Measurements from ENCODE around the gene MIOX.

MIOX gene
- total RNA-seq = 0 to 1.5 (median 0) reads per million in 17 experiments

DNA sequence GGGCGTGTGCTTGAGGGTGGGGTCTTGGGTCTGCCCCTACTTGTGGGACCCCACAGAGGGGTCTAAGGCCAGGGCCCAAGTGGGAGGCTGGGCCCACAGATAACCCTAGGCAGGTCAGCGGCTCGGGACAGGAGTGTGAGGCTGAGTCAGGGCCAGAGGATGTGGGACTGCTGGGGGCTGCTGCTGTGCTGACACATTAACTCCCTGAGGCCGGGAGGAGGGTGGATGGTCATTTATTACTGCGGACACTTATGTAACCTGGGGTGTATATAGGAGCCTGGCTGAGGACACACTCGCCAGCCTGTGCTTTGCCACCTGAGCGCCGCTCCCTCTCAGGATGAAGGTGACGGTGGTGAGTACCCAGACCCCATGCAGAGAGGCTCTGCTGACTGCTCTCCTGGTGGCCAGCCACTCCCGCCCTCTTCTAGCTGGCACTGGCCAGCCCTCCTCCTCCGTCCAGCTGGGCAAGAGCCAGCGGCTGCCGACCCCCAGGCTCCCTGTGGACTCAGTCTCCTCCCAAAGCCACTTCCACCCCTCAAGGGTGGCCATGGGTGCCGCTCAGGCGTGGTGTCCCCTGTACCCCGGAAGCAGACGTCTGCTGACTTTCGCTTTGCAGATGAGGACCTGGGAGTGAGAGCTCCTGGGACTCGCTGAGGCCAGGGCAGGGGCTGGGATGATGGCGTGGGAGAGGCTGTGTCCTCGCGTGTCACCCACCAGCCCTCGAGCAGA, at the start of gene MIOX:
MIOX (plus strand) TSS at position 299 of the 729 bp plus-strand sequence; CDS start at position 338, 39 bp downstream.
- no peak for DNase-seq

DNA sequence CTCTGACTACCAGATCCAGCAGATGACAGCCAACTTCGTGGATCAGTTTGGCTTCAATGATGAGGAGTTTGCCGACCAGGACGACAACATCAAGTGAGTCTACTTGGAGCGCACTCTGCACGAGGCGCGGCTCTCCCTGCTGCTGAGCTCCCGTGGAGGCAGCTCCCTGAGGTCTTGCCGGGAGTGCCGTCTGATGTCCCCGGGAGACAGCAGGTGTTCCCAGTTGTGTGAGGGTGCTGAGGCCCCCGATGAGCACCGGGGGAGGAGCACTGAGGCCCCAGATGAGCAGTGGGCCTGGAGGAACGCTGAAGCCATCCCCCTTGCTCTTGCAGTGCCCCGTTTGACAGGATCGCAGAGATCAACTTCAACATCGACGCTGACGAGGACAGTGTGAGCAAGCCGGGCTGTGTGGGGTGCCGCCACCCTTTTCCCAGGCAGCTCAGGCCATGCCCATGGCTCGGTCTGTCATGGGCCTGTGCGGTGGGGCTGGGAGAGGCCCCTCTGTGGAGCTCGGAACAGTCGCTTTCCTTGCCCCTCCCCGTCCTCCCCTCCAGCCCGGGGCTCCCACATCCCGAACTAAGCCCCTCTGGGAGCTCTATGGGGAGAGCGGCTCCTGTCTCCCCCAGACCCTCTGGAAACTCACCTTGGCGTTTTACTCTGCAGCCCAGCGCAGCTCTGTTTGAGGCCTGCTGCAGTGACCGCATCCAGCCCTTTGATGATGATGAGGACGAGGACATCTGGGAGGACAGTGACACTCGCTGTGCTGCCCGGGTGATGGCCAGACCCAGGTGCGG, 49.0 kb upstream of the MIOX start:
- DNase-seq = no peak

DNA sequence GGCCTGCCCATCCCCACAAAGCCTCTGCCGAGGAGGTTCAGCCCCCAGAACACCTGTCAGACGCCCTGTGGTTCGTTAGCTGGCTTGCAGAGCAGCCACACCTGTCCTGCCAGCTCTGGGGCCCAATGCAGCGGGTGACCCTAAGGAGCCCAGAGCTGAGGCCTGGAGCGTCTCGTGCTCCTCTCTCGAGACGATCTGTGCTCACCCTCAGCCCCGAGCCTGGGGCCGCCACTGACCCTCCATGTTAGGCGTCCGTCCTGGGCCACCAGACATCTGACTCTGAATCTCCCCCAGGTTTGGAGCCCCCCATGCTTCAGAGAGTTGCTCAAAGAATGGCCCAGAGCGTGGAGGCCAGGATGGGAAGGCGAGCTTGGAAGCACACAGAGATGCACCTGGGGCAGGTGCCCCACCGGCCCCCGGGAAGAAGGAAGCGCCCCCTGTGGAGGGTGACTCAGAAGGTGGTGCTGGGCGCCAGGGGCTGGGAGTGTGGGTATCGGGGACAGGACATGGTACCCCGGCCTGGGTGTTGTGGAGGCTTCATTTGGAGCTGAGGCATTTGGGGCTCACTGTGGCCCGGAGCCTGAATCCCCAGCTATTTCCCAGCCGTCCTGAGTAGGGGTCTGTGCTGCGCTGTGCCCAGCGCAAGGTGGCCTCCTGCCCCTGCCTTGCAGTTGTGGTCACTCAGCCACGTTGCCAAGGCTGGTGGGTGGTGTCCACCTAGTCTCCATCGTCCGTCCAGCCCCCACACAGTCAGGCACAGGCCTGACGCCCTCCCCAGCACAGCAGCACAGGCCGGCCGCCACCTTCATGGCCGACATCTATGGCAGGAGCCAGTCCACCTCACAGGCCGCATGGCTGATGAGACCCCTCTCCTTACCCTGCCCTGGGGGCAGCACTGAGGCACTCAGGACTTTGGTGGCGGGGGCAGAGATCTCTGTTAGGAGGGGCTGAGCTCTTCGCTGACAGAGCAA, 48.1 kb upstream of the MIOX start:
- no peak for DNase-seq

DNA sequence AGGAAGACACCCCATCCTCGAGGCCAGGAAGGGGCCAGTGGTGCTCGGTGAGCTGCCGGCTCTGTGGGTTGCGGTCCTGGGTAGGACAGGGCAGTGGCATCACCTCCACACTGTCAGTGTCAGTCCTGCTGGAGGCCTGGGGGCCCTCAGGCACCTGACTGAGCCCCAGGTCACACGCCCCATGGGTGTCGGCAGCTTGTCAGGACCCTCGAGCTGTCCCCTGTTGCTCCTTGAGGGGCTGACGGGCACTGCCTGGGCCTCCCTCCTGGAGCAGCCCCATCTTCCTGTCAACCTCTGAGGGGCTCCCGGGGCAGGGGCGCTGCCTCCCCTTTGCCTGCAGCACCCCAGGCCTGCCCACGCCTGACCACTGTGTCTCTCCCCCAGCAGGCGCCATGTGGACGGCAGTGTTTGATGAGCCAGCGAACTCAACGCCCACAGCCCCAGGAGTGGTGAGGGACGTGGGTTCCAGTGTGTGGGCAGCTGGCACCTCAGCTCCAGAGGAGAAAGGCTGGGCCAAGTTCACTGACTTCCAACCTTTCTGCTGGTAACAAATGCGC, 47.3 kb upstream of the MIOX start:
- DNase-seq = peak in 1 of 4 experiments; percentile 18

DNA sequence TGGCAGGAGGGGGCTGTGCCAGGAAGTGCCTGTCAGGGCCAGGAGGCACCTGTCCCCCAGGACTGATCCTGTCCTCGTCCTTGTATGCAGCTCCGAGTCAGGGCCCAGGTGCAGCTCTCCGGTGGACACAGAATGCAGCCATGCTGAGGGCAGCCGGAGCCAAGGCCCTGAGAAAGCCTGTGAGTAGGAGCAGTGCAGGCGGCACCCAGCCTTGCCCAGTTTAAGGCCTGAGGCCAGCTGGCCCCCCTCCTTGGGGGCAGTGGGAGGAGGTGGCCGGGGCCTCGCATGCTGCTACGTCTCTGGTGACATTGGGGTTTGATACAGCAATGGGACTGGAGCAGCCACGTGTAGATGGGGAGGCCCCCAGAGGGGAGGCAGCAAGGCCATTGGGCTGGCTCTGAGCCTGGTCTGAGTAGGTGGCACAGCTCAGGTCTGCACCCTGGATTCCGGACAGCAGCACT, 46.8 kb upstream of the MIOX start:
- no peak for DNase-seq

DNA sequence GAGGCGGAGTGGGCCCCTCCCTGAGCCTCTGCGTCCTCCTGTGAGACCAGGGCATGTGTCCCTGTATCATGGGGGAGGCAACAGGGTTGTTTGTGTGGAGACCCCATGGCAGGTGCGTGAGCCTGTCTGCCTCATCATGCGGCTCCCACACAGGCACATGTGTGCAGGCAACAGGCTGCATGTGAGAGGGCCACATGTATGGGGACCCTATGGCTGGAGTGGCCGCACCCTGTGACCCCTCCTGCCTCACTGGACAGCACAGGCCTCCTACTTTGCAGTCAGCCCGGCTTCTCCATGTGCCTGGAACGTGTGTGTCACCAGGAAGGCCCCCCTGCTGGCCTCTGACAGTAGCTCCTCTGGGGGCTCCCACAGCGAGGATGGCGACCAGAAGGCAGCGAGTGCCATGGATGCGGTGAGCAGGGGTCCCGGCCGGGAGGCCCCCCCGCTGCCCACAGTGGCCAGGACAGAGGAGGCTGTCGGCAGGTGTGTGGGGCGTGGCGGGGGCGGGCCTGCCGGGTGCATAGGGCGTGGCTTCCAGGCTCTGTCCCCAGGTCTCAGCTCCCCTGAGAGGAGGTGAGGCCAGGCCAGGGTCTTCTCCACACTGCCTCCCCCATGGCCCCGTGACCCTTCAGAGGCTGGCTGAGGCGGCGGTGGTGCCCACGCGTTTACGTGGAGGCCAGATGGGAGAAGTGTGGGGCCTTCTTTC, 46.0 kb upstream of the MIOX start:
- no peak for DNase-seq

DNA sequence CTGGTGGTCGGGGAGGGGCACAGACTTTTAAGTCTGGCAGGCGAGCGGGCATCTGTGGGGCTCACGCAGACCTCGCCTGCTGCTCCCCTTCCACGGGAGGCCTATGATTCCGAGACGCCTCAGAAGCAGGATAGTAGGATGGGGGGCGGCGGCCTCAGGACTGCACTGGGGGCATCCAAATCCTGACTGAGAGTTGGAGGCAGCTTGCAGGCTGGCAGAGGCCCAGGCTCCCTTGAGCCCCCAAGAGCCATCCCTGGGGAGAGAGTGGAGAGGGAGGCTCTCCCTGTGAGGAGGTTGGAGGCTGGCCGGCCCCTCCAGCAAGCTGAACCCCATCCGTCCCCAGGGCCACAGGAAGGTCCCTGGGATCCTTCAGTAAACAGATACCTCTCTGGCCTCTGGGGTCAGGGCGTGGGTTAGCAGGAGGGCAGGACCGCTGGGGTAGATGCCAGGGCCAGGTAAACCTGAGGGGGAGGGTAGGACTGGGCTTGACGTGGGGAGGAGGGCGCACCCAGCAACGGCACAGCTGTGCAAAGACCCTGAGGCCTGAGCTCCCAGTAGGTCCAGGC, 45.1 kb upstream of the MIOX start:
- no peak for DNase-seq

DNA sequence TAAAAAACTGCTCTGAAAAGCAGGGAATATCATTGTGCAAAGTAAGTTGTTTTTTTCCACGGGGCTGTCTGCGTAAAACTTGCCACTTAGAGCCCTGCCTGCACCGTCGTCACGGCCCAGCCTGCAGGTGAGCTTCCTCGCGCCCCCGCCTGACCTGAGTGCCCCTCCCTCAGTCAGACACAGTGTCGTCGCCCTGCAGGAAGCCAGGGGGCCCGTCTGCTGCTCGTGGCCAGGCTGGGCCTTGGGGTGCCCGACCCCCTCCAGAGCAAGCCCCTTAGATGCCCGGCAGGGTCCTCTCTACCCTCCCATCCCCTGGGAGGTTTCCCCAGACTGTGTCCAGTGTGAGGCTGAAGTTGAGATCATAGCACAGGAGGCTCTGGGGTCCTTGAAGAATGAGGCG, 43.5 kb upstream of the MIOX start:
- no peak for DNase-seq

DNA sequence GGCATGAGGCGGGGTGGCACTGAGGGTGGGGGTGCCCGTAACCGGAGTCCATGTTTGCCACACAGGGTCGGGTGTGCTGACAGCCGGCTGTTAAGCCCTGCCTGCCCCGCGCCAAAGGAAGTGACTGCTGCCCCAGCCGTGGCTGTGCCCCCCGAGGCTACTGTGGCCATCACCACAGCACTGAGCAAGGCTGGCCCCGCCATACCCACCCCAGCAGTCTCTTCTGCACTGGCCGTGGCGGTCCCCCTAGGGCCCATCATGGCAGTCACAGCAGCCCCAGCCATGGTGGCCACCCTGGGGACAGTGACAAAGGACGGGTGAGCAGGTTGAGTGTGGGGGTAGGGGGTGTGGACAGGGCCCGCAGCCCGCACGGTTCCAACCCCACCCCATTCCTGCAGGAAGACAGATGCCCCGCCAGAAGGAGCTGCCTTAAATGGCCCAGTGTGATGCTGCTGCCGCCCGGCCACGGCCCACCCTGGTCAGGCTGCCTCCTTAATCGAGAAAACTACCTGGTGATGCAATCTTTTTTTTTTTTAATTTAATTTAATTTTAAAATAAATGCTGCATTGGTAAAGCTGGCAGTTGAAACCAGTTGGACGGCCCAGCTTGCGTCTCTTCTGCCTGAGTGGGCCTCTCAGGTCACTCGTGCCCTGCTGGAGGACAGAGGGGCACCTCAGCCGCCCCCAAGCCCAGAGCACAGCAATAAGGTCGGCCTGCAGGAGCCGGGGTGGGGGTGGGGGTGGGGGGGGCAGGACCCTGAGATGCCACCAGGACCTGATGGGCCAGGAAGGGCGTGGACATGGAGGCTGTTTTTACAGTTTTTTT, 42.6 kb upstream of the MIOX start:
- no peak for DNase-seq

DNA sequence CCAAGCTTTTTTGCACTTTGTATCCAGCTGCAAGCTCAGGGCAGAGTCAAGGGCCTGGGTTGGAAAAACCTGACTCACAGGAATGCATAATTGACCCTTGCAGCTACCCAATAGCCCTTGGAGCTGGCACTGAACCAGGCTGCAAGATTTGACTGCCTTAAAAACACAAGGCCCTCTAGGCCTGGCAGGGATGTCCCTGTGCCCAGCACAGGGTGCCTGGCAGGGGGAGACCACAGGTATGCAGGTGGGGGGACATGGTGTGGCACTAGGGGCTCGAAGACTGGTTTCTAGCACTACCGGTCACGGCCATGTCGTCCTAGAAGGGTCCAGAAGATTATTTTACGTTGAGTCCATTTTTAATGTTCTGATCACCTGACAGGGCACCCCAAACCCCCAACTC, 42.0 kb upstream of the MIOX start:
- no peak for DNase-seq

DNA sequence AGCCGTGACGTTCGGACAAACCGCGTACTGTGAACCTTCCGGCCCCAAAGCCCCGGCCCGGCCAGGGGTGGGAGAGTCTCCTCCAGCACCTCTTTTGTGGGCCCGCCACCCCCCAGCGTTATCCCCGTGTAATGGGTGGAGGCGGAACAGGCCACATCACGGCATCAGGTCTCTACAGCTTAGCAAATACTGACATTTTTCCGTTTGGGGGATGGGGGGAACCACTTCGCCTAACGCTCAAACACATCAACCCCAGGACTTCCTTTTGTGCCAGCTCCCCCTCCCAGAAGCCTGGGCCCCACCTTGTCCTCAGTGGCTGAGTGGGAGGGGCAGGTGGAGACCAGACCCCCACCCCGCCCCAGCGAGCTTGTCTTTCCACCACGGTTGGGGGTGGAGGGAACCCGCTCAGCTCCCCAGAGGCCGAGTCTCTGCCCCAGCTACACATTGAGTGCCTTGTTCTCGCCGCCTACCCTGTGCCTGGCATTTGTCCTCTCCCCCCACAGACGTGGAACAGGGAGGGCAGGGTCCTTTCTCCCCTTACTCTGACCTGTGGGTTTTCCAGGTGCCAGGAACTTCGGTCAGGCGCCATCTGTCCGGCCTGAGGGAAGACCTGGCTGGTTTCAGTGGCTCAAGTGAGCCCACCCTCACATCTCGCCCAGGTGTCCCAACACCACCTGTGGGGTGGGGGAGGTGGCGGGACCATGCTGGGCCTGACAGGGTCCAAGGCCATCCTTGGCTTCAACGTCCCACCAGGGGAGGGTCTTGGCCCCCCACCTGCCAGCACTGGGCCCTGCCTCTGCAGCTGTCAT, 41.4 kb upstream of the MIOX start:
- no peak for DNase-seq

DNA sequence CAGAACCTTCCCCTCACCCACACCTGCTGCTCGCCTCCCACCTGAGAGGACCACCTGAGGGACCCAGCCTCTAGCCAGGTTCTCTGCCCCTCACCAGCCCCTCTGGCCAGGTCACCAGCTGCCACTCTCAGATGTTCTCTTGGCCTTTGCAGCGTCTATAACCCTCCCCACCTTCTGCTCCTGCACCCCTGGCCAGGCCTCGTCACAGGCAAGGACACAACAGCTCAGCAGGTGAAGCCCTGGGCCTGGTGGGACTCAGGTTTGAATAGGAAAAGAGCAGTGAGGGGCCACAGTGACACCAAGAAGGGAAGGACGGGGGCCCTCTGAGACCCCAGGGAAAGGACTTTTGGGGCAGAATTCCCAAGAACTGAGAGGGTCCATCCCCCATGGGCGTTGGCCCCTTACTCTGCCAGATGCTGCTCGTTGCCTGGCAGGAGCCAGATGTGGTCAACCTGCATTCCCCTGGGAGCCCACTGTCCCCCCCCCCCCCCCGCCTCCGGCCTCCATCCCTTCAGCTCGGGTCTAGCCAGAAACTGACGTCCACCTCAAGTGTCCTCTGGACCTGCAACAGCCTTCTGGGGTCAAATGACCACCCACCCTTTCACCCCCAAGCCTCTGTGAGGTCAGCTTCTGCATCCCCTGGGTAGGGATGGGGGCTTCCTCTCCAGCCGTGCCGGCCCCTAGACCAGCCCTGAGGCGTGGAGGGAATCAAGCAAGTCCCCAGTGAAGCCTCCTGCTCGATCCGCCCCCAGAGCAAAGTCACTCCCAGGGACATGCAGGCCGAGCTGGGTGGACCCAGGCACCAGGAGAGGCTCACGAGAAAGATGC, 40.6 kb upstream of the MIOX start:
- DNase-seq = no peak

DNA sequence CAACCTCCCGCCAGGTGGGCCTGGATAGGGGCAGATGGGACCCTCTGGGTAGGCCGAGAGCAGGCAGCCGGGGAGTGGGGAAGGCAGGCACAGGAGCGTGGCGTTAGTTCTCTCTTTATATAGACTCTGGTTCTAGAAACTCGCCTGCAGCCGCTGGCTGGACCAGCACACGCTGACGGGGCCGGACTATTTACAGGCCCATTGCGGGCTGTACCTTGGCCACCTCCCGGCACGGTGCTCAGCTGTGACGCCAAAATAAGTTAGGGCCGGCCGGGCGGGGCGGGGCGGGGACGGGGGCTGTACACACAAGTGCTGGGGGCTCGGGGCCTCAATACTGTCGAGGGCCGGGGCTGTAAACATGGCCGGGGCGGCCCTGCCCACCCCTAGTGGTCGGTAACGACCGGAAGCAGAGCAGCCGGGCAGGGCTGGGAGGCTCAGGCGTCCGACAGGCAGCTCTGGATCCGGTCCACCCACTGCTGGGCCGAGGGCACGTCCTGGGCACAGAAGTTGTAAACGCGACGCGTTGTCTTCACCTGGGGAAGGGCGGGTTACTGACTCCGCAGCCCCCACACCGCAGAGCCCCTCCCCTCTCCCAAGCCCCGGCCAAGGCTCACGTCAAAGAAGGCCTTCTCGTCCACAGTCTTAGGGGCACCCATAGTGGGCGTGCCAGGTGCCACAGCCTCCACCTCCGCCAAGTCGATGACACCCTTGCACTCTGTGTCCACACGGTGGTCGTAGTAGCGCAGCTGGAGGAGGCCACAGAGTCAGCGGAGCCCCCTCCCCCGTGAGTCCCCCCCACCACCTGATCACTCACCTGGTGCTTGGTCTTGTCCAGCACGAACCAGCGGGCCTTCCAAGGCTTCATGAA, 39.7 kb upstream of the MIOX start:
- no peak for DNase-seq

DNA sequence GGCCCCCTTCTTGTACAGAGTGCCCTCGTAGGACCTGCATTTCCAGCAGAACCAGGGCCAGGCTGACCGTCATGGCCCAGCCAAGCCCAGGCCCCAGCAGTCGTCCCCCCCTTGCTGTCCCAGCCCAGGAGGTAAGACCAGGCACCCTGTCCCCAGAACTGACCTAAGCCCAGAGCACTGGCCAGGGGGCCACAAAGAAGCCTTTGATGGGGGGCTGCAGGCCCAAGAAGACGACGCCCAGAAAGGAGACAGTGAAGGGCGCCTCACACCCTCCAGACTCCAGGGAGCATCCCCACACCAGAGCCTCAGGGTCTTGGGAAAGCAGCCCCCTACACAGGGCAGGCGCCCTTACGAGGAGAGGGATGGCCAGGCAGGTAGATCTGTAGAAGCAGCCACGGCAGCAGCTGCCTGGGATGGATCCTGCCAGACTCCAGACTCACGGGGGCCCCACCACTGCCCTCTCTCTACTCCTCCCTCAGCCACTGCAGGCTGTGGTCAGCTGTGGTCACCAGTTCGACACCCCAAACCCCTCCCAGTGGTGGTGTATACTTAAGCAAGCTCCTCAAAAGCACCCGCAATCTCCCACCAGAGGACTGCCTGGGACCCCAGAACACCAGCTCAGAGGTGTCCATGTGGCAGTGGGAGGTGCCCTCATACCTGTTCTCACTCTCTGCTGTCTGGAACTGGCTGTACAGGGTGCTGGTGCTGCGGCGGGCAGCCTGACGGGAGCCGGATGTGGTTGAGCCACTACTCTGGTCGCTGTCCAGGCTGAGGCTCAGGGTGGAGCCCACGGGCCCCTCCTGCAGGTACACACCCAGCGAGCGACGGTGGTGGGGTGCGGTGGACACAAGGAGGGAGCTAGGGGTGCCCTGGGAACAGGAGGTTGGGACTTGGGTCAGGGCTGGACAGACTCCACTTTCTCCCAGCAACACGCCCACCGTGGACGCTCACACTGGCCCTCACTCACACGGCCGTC, 38.8 kb upstream of the MIOX start:
- DNase-seq = no peak

DNA sequence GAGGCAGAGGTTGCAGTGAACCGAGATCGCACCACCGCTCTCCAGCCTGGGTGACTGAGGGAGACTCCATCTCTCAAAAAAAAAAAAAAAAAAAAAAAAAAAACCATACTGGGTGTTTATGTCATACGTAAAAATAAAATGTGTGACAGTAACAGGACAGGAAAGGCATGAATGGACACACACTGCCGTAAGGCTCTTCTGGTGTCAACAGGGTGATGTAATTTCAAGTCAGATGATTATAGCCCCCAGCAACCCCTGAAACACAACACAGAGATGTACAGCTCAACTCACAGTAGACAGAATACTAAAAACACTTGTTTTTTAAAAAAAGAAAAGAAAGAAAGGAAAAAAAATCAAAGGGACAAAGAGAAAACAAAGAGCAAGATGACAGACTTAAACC, 34.0 kb upstream of the MIOX start:
- peak in 3 of 4 experiments; percentile 20 to 63 (median 51) for DNase-seq

DNA sequence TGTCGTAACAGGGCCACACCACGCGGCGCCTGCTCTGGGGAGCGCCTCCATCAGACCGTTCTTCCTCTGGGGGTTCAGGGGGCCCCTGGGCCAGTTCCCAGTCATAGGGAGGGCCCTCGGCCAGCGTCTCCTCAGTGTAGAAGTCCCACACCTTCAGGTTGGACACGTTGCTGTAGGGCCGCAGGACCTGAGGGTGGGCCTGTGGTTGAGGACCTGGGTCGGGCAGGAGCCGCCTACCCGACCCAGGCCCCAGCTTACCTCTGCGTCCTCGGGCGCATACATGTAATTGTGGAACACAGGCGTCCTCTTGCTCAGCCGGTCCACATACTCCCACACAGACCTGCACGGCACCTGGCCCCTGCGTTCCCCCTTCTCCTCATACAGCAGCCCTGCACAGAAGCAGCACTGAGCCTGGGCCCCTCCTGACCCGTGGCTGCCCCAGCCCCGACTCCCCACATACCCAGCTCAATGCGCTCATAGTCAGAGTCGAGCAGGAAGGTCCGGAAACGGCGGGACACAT, 32.0 kb upstream of the MIOX start:
- DNase-seq = no peak

Data from suppressor macrophage (primary cell).